ENCODE data around the gene PTPN14.

DNA sequence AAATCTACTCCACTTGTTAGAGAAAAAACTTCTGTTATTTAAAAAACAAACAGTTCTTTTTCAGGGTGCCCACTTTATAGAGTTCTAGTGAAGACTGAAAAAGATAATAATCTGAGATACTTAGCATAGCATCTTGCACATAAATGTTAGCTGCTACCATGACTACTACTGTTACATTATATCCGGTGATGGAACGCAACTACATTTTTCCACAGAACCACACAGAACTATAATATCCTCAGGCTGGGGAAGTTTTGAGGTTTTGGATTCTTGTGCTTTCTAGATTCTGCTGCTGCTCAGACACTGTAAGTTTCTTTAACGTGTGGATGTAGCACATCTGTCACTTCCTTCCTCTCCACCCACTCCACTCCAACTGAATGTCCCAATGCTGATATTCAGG is 110.3 kb downstream of the PTPN14 start:
- TF ChIP-seq, protein P1, sequence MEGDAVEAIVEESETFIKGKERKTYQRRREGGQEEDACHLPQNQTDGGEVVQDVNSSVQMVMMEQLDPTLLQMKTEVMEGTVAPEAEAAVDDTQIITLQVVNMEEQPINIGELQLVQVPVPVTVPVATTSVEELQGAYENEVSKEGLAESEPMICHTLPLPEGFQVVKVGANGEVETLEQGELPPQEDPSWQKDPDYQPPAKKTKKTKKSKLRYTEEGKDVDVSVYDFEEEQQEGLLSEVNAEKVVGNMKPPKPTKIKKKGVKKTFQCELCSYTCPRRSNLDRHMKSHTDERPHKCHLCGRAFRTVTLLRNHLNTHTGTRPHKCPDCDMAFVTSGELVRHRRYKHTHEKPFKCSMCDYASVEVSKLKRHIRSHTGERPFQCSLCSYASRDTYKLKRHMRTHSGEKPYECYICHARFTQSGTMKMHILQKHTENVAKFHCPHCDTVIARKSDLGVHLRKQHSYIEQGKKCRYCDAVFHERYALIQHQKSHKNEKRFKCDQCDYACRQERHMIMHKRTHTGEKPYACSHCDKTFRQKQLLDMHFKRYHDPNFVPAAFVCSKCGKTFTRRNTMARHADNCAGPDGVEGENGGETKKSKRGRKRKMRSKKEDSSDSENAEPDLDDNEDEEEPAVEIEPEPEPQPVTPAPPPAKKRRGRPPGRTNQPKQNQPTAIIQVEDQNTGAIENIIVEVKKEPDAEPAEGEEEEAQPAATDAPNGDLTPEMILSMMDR (IDR thresholded peaks at IDR 0.05): no peak
- TF ChIP-seq POLR2A (IDR thresholded peaks at IDR 0.05): no peak

Measured in lower leg skin (tissue), 3 donors.